Measurements from ENCODE around the gene PTPRD. TPM values are rescaled to one million over a fixed set of nuclear protein-coding genes. Genes with fewer than 3 reads are reported as not detected.

The PTPRD gene
- total and polyA plus RNA-seq, 10 donors = 0.08 to 11.7 (median 2.9) TPM

GRCh38 chr9:9142001-9142400 is 1470.8 kb downstream of the PTPRD start:
- Histone ChIP-seq H3K9me3 (no peaks in the 10 kb centered on the region), H3K27ac (no peak overlapping the region), H3K4me1 (no peaks in the 10 kb centered on the region), H3K4me3 (no peak overlapping the region), H3K36me3 (no peaks in the 10 kb centered on the region), H3K27me3 (replicated peaks in 1 of 7) (no peaks in the 10 kb centered on the region)
- 58 to 89% (median 80%) methylated on average over 3 of the region's 3 CpGs for WGBS, 5 donors
- no peak for DNase-seq
- intact Hi-C loops (cut with DNase I; ENCODE audit: low total_unique reads) = no loop called here
- no peak for TF ChIP-seq POLR2A (IDR thresholded peaks at IDR 0.05)
- no peak for TF ChIP-seq POLR2AphosphoS5 (IDR thresholded peaks at IDR 0.05)
- TF ChIP-seq, protein P1, sequence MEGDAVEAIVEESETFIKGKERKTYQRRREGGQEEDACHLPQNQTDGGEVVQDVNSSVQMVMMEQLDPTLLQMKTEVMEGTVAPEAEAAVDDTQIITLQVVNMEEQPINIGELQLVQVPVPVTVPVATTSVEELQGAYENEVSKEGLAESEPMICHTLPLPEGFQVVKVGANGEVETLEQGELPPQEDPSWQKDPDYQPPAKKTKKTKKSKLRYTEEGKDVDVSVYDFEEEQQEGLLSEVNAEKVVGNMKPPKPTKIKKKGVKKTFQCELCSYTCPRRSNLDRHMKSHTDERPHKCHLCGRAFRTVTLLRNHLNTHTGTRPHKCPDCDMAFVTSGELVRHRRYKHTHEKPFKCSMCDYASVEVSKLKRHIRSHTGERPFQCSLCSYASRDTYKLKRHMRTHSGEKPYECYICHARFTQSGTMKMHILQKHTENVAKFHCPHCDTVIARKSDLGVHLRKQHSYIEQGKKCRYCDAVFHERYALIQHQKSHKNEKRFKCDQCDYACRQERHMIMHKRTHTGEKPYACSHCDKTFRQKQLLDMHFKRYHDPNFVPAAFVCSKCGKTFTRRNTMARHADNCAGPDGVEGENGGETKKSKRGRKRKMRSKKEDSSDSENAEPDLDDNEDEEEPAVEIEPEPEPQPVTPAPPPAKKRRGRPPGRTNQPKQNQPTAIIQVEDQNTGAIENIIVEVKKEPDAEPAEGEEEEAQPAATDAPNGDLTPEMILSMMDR (IDR thresholded peaks at IDR 0.05 in 8 of 11, conservative IDR thresholded peaks at IDR 0.05 in 3 of 11) = no peak

- H3K9me3 ChIP-seq = peaks cover 0 to 4% (median 0%) of the 10 kb centered on the region in 8 donors
- no peaks in the 10 kb centered on the region for H3K4me1 ChIP-seq
- TF ChIP-seq POLR2A (IDR thresholded peaks at IDR 0.05) (no peak), POLR2AphosphoS5 (IDR thresholded peaks at IDR 0.05) (no peak)
- TF ChIP-seq, protein P1 (IDR thresholded peaks at IDR 0.05 in 8 of 11, conservative IDR thresholded peaks at IDR 0.05 in 3 of 11) = no peak
- H3K27me3 ChIP-seq (replicated peaks in 1 of 7) = no peaks in the 10 kb centered on the region
- WGBS, 5 donors = 72 to 84% (median 78%) methylated on average over 3 of the region's 3 CpGs
- no peak for DNase-seq
- H3K4me3 ChIP-seq = no peak overlapping the region
- no peaks in the 10 kb centered on the region for H3K36me3 ChIP-seq
- intact Hi-C loops (cut with DNase I; ENCODE audit: low total_unique reads) = no loop called here
- no peak overlapping the region for H3K27ac ChIP-seq
These were observed 1479.3 kb downstream of the PTPRD start for GRCh38 chr9:9133526-9133925.

GRCh38 chr9:9124616-9125015 is 1488.2 kb downstream of the PTPRD start:
- Histone ChIP-seq H3K9me3 (no peaks in the 10 kb centered on the region), H3K36me3 (no peaks in the 10 kb centered on the region), H3K27me3 (replicated peaks in 1 of 7) (no peaks in the 10 kb centered on the region), H3K4me1 (no peaks in the 10 kb centered on the region), H3K4me3 (no peak overlapping the region), H3K27ac (no peak overlapping the region)
- DNase-seq = no peak
- 28 to 38% (median 36%) methylated on average over 2 of the region's 2 CpGs for WGBS, 5 donors
- TF ChIP-seq, protein P1 (IDR thresholded peaks at IDR 0.05 in 8 of 11, conservative IDR thresholded peaks at IDR 0.05 in 3 of 11) = no peak
- no peak for TF ChIP-seq POLR2A (IDR thresholded peaks at IDR 0.05)
- intact Hi-C loops (cut with DNase I; ENCODE audit: low total_unique reads) = no loop called here

DNA sequence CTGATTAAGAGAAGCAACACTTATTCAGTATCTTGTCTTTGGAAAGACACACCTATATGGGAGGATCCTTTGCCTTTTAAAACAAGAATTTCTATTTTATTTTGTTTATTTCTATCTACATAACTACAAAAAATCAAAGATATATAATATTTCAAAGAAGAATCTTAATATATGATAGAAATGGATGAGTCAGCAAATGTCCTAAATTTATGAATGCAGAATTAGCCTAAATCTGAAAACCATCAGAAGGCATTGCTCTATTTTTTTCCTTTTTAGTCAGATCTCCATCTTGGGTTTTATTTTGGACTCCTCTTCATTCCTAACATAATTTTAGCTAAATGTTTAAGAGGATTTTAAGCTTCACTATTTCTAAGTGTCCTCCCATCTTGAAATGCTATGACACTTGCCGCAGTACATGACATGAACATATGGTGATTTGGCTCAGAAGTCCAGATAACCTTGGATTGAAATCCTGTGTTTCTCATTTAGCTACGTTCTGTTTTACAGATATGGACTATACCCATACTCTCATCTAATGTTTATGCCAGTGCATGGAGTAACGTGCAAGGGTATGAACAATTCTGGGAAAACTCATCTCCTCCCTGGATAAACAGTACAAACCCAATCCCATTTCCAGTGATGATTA is 1490.4 kb downstream of the PTPRD start:
- DNase-seq = no peak
- Histone ChIP-seq H3K9me3 (no peaks in the 10 kb centered on the region), H3K27ac (no peak overlapping the region), H3K27me3 (replicated peaks in 1 of 7) (no peaks in the 10 kb centered on the region), H3K4me1 (no peaks in the 10 kb centered on the region), H3K4me3 (no peak overlapping the region), H3K36me3 (no peaks in the 10 kb centered on the region)
- WGBS, 5 donors = 65 to 79% (median 76%) methylated on average over 3 of the region's 3 CpGs
- TF ChIP-seq, protein P1 (IDR thresholded peaks at IDR 0.05 in 8 of 11, conservative IDR thresholded peaks at IDR 0.05 in 3 of 11) = no peak
- TF ChIP-seq POLR2A (IDR thresholded peaks at IDR 0.05) (no peak), POLR2AphosphoS5 (IDR thresholded peaks at IDR 0.05) (no peak)
- intact Hi-C loops (cut with DNase I; ENCODE audit: low total_unique reads) = no loop called here
